COR-L47 (cell line): ENCODE measurements around the gene FAM216B.
"Not testable (repeated sequence)": the region's sequence is repeated elsewhere in the genome, so short reads cannot be mapped to it uniquely, and the experiment has no call there.

ENCODE experiments used
- DNase-seq: peaks from one replicate; lab custom pipeline; 2025; lab: John Stamatoyannopoulos, UW

The FAM216B gene

DNA sequence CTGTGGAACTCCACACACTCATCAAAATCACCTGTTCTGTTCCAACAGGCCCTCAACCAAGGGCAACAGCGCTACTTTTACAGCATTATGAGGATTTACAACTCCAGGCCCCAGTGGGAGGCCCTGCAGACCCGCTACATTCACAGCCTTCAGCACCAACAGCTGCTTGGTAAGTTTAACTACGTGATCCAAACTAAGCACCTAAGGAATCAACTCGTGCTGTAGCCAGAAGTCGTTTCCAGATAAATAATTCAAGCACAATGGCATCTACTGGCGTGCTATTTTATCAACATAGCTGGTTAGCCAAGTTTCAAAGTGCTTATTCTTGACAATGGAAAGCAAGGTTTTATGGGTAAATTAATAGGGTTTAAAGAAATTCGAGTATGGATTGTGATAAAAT, 5.3 kb downstream of the FAM216B start:
- DNase-seq = no peak

DNA sequence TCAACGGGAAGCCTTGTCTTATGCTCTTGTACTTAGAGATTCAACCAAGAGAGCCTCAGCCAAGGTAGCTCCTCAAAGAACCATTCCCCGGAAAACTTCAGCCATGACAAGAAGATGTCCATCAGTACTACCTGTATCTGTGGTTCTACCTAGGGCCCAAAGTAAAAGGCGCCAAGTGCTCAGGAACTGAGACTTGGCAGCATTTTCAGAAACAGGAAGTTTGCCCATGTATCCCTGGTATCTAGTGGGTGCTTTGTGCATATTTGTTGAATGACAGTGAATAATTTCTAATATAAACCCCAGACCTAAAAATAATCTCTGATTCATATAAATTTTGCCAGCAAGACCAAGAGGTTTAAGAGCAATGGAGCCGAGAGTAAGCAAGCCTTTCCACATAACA, 7.2 kb downstream of the FAM216B start:
- DNase-seq = no peak

DNA sequence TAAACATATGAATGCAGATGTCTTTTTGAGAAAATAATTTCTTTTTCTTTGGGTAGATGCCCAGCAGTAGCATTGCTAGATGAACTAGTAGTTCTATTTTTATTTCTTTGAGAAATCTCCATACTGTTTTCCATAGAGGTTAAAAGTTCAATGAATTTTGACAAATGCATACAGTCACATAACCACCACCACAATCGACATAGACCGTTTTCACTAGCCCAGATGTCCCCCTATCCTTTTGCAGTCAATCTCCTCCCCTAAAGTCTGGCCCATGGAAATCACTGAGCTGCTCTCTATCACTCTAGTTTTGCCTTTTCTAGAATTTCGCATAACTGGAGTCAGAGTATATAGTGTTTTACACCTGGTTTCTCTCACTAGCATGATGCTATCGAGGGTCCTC, 10.8 kb downstream of the FAM216B start:
- DNase-seq = no peak

DNA sequence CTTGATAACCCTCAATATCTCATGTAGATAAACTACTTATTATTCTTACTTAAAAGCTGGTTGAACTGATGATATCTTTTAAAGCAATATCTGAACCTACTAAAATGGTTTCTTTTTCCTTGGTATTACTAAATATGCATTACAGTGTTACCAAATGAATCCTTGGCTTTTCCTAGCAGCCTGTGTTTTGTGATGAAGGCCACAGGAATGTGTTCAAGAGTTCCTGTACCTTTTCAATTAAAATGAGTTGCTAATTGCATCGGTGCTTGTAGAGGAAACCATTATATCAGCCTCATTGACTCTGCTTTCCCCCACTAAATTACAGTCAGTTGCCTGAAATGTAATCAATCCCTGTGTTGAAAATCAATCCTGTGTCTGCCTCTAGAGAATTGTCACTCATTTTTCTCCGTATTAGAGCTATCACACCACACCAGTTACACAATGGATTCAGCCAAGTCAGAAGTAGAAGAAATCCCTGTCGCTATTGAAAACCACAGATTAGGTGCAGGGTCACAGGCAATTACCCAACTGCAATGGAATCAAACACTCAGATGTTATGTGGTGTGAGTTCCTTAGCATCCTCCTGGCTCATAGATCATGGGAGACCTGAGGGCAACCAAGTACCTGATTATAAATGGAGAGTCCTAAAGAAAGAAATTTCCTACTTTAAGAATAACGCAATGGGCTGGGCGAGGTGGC, 13.3 kb downstream of the FAM216B start:
- DNase-seq = no peak

DNA sequence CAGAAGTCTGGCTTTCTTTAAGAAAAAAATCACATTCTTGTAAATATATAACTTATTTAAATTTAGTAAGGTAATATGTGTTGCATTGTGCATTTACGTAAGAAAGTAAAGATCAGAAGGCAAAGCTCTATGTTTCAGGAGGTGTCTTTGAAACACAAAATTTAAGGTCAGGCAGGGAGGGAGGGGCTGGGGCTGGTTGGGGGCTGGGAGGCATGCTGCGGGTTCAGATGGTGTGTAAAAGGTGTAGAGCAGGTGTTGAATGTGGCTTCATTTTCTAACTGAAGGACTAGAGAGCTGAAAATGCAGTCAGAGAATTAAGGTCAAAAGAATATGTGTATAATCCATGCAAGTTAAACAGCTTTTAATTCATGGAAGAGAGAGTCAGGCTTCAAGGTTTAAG, 14.3 kb downstream of the FAM216B start:
- DNase-seq = no peak

DNA sequence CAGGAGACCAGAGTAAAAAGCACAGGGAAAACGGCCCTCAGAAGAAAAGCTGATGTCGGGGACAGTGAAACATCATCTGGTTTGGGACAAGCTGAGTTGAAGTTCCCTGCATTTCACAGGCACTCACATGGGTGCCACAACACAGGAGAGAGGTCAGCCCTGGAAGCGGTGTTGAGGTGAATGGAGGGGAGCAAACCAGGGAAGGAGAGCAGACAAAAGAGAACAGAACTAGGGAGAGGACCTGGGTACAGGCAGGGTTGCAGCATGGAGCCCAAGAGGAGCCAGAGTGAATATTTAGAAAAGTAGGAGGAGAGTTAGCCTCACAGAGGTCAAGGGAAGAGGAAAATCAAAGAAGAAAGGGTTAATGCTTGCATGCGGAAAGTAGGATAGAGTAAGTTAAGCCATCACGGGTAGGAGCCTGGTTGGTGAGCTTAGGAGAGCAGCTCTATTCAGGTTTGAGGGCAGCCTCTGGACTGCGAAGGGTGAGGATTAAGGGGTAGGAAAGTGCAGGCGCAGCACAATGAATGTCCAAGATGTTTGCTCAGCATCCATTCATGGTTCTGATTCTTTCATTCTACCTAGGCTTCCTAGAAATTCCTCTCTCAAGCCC, 15.5 kb downstream of the FAM216B start:
- DNase-seq = no peak

DNA sequence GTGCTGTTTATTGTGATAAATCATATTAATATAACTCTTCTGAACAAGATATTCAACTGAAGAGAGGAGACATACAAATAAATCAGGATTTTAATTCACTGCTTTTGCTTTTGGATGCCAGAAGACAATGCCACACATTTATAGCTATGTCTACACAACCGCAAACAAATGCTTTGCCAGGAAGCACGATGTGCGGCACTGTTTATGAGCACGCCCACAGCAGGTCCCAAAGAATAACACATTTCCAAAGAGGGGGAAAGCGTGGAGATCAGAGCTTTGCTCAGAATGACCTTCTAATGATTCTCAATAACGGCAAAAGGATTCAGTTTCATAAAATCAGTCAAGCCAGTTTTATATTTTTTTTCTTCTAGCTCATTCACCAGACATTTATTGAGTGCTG, 16.7 kb downstream of the FAM216B start:
- DNase-seq = no peak

DNA sequence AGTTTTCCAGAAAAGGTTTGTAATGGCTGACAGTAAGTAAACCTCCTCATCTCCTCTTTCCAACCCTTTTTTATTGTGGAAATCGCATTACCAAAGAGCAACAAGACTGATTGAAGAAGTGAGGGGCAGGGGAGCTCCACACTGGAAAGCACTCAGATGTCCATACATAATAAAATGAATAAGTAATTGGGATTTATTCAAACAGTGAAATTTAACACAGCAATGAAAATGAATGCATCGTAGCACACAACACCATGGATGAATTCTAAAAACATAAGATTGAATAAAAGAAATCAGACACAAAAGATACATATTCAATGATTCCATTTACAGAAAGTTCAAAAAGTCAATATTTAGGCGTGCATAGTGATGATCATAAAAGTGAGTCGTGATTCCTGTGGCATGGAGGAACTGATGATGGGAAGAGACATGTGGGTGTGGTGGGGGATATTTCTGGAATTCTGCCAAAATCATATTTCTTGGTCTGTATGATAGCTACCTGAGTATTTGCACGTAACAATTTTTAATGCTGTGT, 18.8 kb downstream of the FAM216B start:
- DNase-seq = no peak

DNA sequence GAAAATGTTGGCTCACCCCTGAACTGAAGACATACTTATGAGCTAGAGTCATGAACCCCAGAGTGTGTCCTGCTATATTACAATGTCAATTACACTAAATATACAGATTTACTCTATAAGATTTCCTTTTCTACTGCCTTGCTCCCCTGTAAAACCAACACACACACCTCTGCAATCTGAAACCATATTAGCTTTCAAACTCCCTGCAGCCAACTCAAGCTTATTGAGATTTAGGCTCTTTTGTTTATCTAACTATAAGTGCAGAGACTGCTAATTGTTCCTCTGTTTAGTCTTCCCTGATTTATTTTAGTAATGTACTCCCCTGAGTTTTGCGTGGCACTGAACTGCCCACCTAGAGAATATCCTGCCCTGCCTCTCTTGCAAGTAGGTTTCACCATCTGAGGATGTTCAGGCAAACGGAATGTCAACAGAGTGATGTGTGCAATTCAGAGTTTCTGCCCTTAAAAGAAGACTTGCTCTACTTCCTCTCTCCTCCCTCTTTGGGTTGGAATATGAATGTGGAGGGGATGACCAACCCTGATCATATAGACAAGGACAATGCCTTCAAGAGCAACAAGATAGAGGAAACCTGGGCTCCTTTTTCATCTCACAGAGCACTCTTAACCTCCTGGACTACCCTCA, 22.3 kb downstream of the FAM216B start:
- no peak for DNase-seq

DNA sequence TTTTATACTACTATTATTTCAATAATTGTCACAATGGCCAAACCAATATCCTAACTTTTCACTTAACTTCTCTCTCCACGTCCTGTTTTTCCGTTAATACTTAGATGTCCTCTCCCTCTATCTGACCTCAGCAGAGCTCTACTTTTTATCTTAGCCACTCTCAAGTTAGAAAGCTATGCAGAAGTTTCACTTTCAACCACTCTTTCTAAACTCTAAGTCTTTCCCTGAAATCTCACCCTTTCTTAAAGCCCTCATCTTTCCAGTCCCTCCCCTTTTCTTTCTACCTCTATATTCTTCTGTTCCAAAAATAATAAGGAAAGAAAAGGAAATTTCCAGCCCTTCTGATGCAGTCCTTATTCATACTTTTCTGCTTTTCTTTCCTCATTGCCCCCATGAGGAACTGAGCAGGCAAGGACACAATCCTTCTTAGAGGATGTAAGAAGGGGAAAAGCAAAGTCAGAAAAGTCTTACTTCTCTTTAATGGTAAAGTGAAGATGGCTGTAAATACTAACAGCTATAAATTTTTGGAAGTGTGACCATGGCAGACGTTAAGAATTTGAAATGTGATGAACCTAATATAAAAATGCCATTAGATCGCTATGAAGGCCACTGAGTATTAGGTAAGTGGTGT, 23.0 kb downstream of the FAM216B start:
- DNase-seq = no peak

DNA sequence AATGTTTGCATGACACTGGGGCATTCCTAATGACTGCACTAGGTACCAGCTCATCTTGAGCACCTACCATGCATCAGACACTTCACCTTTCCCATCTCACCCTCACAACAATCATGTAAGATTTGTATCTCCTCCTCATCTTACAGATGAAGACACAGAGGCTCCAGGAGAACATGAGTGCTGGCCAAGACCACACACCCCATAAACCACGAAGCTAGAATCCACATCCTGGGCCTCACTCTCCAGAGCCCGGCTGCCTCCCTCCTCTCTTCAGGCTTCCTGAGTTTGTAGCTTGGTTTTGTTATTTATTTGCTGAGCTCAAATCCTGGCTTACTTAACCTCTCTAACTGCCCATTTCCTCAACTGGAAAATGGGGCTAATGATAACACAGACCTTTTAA, 25.9 kb downstream of the FAM216B start:
- no peak for DNase-seq

DNA sequence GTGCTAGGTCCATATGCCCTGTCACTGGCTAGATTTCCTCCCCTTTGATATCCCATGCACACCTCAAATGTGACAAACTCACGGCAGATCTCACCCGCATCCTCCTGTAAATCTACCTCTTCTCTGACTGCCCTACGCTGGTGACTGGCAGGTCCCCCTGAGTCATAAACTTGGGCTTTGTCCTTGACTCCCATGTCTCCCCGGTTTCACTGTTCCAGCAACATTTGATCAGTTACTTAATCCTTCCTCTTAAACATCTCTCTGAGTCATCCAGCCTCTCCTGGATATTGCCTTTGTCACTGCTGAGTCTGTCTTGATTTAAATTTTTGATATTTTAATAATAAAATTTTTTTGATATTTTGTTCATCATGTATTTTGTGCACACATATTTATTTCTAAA, 26.5 kb downstream of the FAM216B start:
- no peak for DNase-seq

DNA sequence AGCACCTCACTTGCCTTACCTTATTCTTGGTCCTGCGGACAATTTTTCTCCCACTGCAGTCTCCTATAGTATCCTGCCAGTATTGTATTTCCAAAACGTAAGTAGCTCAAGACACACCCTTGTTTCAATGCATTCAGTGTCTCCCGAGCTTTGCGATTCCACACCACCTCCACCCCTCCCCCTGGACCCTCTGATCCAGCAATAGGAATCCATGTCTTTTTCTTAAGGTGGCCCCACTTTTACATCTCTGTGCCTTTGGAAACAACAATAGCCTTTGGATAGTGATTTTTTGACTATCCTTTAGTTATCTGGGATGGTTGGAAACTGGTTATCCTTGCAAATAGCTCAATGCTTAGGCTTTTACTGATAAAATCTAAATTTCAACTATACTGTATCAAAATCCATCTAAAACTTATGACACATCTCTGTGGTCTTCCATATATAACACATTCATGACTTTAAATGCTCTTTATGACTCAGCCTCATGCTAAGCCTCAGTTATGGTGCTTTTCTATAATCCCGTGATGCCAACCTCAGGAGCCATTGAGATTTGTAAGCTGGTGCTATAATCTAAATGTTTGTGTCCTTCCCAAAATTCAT, 27.1 kb downstream of the FAM216B start:
- no peak for DNase-seq

DNA sequence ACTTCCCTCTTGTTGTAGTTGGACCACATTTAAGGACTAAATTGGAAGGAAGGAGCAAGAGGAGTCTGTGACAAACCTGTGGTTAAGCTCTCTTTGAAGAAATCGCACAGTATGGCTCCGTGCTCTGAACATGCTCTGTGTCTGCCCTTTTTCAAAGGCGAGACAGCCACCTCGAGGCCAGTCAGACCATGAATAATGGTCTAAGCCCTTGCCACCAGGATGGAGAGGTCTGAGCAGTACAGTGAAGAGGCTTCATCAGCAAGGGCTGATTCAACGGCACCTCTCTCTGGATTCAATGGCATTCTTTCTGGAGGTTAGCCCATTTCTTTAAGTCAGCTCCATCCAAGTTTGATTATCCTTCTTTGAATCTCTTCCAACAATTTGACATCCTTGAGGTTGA, 30.9 kb downstream of the FAM216B start:
- no peak for DNase-seq

DNA sequence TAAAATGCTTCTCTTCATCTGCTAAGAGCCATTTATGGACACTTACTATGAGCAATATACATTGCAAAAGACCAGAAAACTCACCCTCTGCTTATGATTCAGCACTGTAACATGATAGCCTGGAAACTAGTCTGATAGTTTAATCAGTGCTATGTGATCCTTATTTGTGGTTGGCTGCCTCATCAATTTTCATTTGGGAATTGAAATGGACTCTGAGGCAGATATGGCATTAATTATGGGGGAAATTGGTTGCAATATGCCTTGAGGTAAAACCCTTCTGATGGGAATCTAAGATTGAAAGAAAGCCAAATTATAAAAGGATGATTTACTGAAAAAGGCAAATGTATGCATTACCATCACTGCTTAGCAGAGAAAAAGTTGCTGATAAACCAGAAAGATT, 33.5 kb downstream of the FAM216B start:
- DNase-seq = no peak

DNA sequence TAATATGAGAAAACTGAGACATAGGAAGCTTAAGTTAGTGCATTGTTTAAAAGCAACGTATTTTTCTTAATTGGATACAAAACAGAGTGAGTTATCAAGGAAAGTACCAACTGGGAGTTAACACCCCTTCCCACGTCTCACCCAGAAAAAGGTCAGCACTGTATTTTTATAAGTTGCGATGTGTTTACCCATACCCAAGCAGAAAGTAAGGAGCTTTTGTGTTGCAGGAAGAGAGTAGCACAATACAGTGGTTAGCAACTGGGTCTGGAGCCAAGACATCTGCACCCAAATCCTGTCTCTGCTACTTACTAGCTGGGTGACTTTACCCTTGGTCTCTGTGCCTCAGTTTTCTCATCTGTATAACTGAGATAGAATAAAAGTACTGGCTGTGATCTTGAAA, 34.3 kb downstream of the FAM216B start:
- no peak for DNase-seq

DNA sequence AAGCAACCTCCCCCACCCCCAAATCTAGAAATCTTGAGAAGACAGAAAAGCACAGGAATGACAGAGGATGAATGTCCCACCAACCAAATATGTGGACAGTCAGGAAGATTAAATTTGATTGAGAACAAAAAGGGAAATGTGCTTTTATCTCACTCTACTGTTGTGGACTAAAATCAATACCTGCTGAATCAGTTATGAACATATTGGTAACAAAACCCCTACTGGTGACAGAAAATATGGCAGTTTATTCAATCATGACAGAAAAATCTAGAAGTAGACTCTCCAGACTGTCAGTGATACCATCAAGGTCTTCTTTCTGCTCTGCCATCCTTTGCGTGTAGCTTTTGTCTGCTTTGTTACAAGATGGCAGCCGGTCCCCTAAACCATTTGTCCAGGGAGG, 35.2 kb downstream of the FAM216B start:
- DNase-seq = no peak

DNA sequence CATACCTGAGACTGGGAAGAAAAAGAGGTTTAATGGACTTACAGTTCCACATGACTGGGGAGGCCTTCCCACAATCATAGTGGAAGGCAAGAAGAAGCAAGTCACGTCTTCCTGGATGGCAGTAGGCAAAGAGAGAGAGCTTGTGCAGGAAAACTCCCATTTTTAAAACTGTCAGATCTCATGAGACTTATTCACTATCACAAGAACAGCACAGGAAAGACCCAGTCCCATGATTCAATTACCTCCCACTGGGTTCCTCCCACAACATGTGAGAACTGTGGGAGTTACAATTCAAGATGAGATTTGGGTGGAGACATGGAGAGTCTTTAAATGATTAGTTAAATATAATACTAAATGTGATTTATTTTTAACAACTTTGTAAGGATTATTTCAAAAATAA, 38.3 kb downstream of the FAM216B start:
- DNase-seq = not testable (repeated sequence)

DNA sequence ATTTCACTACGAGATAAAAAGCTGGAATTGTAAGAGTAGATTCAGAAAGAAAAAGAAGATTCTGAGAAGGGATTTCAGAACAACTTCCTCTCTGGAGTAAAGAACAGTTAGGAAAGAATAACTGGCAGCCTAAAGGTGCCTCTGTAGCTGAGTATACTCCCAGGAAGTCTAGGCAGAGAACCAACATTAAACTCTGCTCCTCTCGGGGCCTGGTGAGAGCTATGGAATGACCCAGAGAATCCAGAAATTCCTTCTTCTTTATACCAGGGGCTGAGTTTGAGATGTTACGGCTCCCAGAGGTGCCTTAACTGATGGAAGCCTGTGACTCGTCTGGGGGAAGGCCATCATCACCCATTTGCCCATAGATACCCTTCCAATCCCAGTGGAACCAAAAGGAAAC, 39.1 kb downstream of the FAM216B start:
- DNase-seq = no peak

DNA sequence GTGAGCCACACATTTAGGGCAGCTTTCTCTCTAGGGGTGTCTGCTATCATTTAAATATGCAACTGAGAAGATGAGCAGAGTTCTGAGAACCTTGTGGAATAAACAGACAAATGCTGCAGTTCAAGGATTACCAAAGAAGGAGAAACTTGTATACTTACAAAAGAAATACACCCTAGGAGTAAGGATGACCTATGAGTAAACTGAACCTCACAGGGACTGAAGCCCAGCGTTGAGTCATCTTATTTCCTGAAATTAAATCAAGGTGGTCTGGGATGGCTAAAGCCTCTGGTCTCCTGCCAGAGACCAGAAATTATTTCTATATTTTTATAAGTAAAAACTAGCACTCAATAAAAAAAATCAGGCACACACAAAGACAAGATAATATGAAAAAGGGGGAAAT, 40.1 kb downstream of the FAM216B start:
- DNase-seq = no peak

DNA sequence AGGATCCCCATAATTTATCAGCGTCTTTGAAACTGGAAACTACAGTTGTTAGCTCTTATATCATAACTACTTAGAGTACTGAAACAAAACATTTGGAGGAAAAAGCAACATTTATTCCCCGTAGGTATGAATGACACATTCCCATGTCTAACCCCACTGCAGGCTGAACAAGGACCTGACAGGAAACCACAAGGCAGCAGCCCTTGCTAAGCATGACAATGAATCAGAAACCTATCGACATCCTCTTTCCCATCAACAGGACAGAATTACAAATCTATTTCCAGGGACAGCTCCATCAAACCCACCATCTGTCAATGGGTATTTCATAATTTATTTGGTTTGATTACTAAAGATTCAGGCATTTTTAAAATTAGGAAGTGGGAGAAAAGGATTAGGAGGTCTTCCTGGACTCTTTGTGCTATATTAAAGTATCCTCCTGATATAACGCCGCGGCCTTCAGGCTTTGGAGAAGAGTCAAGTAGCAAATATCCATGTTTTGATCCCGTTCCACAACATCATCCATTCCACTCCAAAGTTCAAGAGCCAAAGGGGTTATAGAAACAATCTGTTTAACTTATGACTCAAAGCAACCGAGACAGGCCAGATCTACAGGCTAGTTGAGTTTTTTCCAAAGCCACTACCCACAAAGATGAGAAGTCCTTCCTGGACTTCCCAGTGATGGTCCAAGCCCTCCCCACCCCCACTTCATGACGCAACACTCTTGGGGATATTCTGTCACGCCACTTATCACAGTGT, 51.1 kb downstream of the FAM216B start:
- no peak for DNase-seq

DNA sequence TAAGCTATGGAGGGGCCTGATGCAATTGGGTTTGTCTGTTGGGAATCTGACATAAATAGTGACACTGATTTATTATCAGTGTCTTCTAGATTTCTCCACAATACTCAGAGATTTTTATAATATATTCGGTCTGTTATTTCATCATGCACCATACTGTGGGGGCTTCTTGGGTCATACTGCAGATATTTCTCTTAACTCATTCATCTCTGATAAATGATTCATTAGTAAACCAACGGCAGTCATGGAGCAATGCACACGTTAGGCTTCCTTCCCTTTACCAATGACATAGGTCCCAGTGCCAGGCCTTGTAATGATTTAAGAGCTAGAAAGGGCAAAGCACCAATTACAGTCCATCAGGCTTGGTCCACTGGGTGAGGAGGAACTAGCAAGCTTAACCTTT, 53.6 kb downstream of the FAM216B start:
- DNase-seq = no peak
